HG03060 (cell line): Measurements from ENCODE around the gene MTMR6.
"Not testable (repeated sequence)": the region's sequence is repeated elsewhere in the genome, so short reads cannot be mapped to it uniquely, and the experiment has no call there.

Experiments used
- ATAC-seq: cut with Tn5 transposase; IDR thresholded peaks from one replicate; pipeline ENCODE4 v1.9.1; 2021; ENCODE audit warnings: low read depth, moderate number of reproducible peaks; ENCODE audit not compliant: unreplicated experiment

Gene MTMR6

GRCh38 chr13:25286969-25287961 lies at the start of gene MTMR6:
MTMR6 (minus strand) TSS chr13:25287488; CDS start chr13:25287247, 241 bp downstream.
- peak; percentile 88 for ATAC-seq

DNA sequence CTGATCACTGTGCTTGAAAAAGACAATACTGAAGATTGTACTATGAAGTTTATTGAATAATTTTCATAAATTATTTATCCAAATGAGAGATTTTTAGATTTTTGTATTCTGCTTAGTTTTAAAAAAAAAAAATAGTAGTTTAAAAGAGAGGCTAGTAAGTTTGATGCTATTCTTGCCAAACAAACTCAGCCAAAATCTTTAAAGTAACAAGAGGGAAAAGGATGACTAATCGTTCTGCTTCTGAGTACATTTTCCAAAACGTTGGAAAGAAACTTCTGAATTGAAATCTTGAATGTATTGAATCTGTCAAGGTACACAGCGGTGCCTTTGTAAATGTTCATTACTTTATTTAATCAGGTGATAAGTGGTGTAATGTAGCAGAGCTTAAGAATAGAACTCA lies 48.6 kb upstream of the MTMR6 start:
- ATAC-seq = no peak

DNA sequence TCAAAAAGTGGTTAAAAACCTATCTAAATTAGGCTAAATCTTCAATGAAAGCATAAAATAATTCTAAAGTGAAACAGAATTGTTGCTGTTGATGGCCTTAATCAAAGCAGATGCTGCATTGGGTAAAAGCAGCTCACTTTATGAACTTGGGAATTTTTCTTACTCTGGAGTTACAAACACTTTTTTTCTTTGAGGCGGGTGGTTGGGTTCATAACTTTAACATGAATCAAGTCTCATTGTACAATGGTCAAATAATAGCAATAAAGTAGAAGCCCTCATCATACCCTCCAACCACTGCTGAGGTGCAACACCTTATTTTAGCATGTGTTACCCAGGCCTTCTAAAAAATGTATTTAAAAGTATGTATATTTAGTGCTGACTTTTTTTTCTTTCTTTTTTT lies 43.3 kb upstream of the MTMR6 start:
- no peak for ATAC-seq

DNA sequence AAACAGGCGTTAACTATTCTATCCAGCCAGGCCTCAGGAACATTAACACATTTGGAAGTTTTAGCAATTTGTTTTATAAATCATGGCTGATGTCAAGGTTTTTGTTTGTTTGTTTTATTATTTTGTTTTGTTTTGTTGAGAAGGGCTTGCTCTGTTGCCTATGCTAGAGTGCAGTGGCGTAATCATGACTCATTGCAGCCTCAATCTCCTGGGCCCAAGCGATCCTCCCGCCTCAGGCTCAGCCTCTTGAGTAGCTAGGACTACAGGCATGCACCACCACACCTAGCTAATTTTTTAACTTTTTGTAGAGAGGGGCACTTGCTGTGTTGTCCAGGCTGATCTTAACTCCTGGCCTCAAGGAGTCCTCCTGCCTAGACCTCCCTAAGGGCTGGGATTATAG lies 42.4 kb upstream of the MTMR6 start:
- ATAC-seq = no peak

GRCh38 chr13:25324100-25324499 lies 36.8 kb upstream of the MTMR6 start:
- no peak for ATAC-seq

GRCh38 chr13:25319771-25320170 lies 32.5 kb upstream of the MTMR6 start:
- ATAC-seq = no peak

- ATAC-seq = not testable (repeated sequence)
These were observed 31.7 kb upstream of the MTMR6 start for GRCh38 chr13:25318946-25319345.

- ATAC-seq = no peak
These were observed 23.6 kb upstream of the MTMR6 start for GRCh38 chr13:25310891-25311290.

- no peak for ATAC-seq
These were observed 19.6 kb upstream of the MTMR6 start for GRCh38 chr13:25306671-25307464.

- ATAC-seq = no peak
These were observed 14.8 kb upstream of the MTMR6 start for GRCh38 chr13:25302121-25302520.

DNA sequence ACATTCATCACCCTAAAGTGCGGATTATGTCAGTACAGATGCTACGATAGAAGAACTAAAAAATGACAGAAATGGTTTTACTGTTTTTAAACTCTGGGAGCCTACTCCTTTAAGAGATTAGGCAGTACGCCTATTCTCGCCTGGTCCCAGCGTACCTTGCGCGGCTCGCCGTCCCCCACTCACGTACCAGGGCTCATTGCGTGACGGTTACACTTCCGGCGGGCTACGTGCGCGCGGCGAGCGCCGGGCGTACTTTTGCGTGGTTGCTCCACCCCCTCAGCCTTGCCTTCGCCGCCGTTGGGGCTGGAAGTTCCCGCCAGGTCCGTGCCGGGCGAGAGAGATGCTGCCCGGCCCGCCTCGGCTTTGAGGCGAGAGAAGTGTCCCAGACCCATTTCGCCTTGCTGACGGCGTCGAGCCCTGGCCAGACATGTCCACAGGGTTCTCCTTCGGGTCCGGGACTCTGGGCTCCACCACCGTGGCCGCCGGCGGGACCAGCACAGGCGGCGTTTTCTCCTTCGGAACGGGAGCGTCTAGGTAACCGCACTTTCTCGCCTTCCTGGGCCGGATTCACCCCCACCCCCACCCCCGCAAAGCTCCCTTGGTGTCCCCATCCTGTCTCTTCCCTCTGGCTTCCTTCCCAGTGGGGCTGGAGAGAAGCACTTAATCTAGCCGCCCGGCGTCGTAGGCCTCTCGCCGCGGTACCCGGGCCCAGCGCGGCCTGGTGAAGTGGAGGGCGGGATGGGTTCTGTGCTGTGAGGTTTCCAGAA lies 14.2 kb upstream of the MTMR6 start, which contains the start of gene NUP58:
TSS of gene NUP58 (plus strand) at position 279 of the 767 bp plus-strand sequence. CDS start at position 428, 149 bp downstream.
- peak; percentile 97 for ATAC-seq

DNA sequence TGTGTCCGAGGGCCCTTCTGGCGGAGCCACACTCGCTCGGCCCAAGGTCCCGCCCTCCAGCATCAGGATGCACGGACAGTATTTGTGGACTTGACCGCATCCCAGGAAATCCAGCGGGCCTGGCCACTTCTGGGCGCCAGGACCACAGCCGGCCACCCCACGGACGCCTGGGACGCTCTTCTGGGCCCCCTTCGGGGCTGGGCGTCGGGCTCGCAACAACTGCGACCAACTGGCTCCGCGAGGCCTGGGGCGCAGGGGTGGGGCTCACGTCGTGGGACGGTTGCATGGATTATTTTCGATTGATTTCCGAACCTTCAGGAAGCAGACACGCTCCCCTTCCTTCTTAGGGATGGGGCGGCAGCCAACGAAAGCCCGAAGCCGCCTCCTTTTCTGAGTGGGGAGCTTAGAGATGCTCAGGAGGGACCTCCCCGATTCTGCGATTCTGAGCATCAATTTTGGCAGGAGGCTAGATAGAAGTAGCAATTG lies 13.6 kb upstream of the MTMR6 start:
- ATAC-seq = no peak

GRCh38 chr13:25295701-25296100 lies 8.4 kb upstream of the MTMR6 start:
- ATAC-seq = no peak

DNA sequence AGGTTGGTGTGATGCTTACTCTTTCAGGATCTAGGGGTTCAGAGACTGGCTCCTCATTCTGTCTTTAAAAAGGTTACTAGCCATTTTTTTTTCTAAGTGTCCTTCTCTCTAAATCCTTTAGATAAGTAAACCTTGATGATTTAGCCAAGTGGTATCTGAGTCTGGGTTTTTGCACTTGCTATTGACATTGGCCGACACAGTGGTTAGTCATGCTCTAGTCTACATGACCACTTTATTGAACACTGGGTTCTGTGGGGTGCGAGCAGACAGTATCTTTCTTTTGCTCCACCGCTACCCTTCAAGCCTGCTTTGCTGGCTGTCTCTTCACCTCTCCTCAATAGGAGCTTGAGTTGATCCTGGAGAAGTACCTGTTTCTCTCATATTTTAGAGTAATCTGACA lies 7.9 kb upstream of the MTMR6 start:
- ATAC-seq = no peak

DNA sequence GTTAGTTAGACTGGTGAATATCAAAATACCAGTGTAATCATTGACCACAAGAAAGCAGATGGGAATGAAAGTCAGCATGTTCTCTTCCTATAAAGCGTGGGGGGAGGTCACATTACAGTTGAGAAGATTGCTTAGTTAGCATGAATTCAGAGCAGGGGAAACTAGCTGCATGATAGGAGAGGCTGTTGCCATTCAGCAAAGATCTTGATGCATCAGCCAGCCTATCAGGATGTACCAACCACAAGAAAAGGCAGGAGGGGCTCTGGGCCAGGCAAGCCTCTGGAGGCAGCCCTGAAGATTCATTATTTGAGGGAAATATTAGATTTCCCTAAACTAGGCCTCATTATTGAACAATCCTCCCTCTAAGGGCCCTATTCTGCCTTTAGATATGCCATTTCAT lies 5.0 kb upstream of the MTMR6 start:
- ATAC-seq = no peak

DNA sequence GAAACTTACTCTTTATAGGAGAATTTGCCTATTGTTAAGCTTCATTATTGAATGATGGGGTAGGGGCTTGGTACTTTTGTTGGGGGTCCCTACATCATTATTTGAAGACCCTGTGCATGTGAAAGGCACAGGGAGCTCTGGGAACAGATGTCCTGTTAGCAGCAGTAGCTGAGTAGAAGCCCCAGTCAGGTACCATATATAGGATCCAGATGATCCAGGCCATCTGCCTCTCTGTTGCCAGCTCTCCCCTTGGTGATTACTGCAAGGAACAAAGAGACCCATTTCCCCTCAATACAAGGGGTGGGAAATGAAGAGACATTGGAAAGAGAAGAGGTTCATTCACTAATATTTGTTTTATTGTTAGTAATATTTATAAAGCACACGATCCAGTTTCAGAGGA lies 4.4 kb upstream of the MTMR6 start:
- no peak for ATAC-seq

GRCh38 chr13:25288966-25289365 lies 1.7 kb upstream of the MTMR6 start:
- no peak for ATAC-seq

GRCh38 chr13:25286308-25286968 lies 850 bp downstream of the MTMR6 start:
- no peak for ATAC-seq

DNA sequence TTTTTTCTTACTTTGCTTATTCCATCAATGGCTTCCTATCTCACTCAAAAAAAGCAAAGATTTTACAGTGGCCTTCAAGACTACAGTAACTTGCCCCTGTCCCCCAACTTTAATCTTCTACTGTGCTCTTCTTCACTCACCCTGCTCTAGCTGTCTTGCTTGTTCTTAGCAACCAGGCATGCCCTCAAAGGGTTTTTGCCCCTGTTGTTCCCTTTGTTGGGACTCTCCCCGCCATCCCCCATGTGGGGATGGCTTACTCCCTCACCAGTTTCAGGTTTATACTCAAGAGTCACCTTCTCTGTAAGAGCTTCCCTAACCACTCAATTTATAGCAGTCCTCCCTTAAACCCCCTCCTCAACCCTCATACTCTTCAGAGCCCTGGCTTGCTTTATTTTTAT lies 5.4 kb downstream of the MTMR6 start:
- no peak for ATAC-seq
